T-helper 2 cell treated with Interferon-gamma antibody and Interleukin-4, amounts not matched to agents 5 μg/mL and 100 μg/mL, for 36 hours (primary cell): ENCODE data around the gene WASF2.
"Not testable (repeated sequence)": the region's sequence is repeated elsewhere in the genome, so short reads cannot be mapped to it uniquely, and the experiment has no call there.

ENCODE experiments used
- DNase-seq: peaks from one replicate; pipeline ENCODE4 v3.0.0; 2021; ENCODE audit warnings: low spot score
- H3K27ac Mint-ChIP-seq: one replicate; pipeline ENCODE4 v1.8.0; 2021; ENCODE audit warnings: mild to moderate bottlenecking, mixed read lengths
- H3K27me3 Mint-ChIP-seq: one replicate; pipeline ENCODE4 v1.8.0; 2021; ENCODE audit warnings: low read depth, mixed read lengths
- H3K36me3 Mint-ChIP-seq: one replicate; pipeline ENCODE4 v1.8.0; 2021; ENCODE audit warnings: low read depth, mixed read lengths
- H3K4me1 Mint-ChIP-seq: one replicate; pipeline ENCODE4 v1.8.0; 2021; ENCODE audit warnings: low read depth, mixed read lengths
- H3K4me3 Mint-ChIP-seq: one replicate; pipeline ENCODE4 v1.8.0; 2022; ENCODE audit warnings: mild to moderate bottlenecking, moderate library complexity, mixed read lengths
- H3K9me3 Mint-ChIP-seq: one replicate; pipeline ENCODE4 v1.8.0; 2021; ENCODE audit warnings: mixed read lengths

The WASF2 gene

DNA sequence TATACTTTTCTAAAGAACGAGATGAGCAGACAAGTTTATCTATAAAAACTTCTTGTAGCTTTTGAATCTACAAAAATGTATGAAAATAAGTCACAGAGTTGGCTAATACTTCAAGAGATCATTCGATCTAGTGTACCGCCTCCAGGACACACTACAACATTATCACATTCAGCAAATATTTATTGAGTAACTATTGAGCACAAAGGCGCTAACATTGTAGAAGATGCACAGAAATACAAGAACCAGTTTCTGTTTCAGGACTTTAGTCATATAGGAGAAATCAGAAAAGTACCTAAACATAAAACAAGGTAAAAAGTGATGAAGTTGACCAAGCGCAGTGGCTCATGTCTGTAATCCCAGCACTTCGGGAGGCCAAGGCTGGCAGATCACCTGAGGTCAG is 20.6 kb downstream of the WASF2 start:
- Mint-ChIP-seq H3K27me3 (no peaks in the 10 kb centered on the region), H3K9me3 (no peaks in the 10 kb centered on the region), H3K4me3 (no peak overlapping the region), H3K27ac (no peak overlapping the region), H3K36me3 (peaks cover 25% of the 10 kb centered on the region), H3K4me1 (peaks cover 28% of the 10 kb centered on the region)
- no peak for DNase-seq

DNA sequence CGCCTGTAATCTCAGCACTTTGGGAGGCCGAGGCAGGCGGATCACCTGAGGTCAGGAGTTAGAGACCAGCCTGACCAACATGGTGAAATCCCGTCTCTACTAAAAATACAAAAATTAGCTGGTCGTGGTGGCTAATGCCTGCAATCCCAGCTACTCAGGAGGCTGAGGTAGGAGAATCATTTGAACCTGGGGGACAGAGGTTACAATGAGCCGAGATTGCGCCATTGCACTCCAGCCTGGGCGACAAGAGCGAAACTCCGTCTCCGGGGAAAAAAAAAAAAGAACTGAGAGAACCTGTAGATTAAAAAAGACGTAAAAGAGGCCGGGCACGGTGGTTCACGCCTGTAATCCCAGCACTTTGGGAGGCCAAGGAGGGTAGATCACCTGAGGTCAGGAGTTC is 21.6 kb downstream of the WASF2 start:
- Mint-ChIP-seq H3K36me3 (peaks cover 23% of the 10 kb centered on the region), H3K27ac (peak overlapping the region; percentile 15), H3K4me1 (peaks cover 19% of the 10 kb centered on the region)
- not testable (repeated sequence) for H3K9me3 Mint-ChIP-seq, DNase-seq, H3K4me3 Mint-ChIP-seq, H3K27me3 Mint-ChIP-seq

DNA sequence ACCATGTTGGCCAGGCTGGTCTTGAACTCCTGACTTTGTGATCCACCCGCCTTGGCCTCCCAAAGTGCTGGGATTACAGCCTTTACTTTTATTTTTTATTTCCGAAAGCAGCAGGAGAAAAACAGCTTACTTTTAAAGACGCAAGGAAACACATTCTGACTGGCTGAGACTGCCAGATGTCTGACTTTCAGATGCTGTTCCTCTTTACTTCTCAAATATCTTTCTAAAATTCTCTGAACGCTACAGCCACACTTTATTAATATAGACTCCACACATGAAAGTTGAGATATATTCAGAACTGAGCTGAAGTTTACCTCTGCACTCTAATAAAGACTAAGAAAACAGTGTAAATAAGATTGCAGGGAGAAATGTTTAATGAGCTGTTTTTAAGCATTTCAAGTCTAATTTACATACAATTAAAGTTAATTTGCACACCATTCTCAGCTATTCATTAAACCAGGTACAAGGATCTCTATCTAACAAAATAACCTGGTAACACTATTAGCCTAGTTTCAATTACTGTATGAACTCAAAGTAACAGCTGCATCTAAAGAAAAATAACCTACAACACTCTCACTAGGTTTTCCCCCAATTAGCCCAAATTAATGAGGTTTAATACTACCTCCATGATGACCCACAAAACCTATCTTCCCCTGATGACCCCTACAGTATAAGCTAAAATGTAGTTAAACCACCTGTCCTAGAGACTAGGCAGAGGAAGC is 24.9 kb downstream of the WASF2 start:
- H3K4me3 Mint-ChIP-seq: no peak overlapping the region
- peaks cover 17% of the 10 kb centered on the region for H3K4me1 Mint-ChIP-seq
- no peak overlapping the region for H3K27ac Mint-ChIP-seq

DNA sequence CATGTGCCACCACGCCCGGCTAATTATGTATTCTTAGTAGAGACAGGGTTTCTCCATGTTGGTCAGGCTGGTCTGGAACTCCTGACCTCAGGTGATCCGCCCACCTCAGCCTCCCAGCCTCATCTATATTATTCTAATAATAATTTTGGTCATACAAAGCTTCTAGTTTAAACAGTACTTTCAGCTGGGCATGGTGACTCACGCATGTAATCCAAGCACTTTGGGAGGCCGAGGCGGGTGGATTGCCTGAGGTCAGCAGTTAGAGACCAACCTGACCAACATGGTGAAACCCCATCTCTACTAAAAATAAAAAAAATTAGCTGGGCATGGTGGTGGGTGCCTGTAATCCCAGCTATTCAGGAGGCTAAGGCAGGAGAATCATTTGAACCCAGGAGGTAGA is 26.1 kb downstream of the WASF2 start:
- H3K4me3 Mint-ChIP-seq, H3K27me3 Mint-ChIP-seq, H3K9me3 Mint-ChIP-seq, H3K27ac Mint-ChIP-seq, H3K4me1 Mint-ChIP-seq, DNase-seq: not testable (repeated sequence)
- peaks cover 13% of the 10 kb centered on the region for H3K36me3 Mint-ChIP-seq

More for the DNA sequence above, 24.9 kb downstream of the WASF2 start:
- H3K27me3 Mint-ChIP-seq: no peaks in the 10 kb centered on the region
- no peaks in the 10 kb centered on the region for H3K9me3 Mint-ChIP-seq
- H3K36me3 Mint-ChIP-seq: peaks cover 22% of the 10 kb centered on the region
- no peak for DNase-seq

DNA sequence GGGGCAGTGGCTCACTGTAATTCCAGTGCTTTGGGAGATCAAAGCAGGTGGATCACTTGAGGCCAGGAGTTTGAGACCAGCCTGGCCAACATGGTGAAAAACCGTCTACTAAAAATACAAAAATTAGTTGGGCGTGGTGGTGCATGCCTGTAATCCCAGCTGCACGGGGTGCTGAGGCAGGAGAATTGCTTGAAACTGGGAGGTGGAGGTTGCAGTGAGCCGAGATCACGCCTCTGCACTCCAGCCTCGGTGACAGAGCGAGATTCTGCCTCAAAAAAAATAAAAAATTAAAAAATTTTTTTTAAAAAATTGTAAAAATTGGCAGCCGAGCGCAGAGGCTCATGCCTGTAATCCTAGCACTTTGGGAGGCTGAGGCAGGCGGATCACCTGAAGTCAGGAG is 31.4 kb downstream of the WASF2 start:
- H3K4me3 Mint-ChIP-seq, H3K27me3 Mint-ChIP-seq, DNase-seq, H3K9me3 Mint-ChIP-seq, H3K27ac Mint-ChIP-seq, H3K36me3 Mint-ChIP-seq: not testable (repeated sequence)
- H3K4me1 Mint-ChIP-seq: peaks cover 28% of the 10 kb centered on the region

DNA sequence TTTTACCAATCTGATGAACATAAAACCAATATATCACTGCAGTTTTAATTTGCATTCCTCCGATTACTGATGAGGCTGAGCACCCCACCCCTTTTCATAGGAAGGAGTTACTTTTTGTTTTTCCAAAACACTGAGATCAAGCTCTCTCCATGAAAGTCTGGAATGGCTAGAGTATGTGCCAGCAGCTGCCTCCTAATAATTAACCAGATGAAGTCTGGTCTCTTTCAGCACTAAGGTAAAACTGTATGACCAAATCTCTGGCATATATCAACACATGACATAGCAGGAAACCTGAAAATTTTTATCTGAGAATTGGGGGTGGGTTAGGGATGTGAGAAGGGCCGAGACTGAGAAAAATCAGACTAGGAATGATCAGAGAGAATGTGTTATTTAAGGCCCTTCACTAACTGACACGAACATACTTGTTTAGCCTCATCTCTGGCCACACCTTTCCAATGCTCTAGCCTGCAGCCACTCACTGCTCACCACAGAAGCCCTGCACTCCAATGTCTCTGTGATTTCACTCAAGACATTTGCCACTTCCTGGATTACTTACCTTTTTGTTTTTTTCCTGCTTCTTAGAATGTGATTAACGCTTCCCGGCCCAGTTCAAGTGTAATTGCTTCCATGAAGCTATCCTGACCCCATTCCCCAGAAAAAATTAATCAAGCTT is 34.7 kb downstream of the WASF2 start:
- peaks cover 34% of the 10 kb centered on the region for H3K4me1 Mint-ChIP-seq
- H3K27me3 Mint-ChIP-seq: no peaks in the 10 kb centered on the region
- peak overlapping the region; percentile 51 for H3K4me3 Mint-ChIP-seq

DNA sequence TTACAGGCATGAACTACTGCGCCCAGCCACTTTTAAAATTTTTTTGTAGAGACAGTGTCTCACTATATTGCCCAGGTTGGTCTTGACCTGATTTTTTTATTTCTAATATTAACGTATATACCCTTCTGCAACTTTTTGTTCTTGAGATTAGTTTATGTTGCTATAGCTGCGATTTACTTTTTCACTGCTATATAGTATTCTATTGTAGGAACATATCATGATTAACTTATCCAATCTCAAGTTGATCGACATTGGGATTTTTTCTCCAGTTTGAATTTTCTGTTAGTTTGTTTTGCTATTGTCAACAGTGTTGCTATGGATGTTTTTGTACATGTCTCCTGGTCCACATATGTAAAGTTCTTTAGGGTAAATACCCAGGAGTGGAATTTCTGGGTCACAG is 35.4 kb downstream of the WASF2 start:
- H3K27me3 Mint-ChIP-seq: no peaks in the 10 kb centered on the region
- H3K27ac Mint-ChIP-seq: no peak overlapping the region
- no peak for DNase-seq
- H3K4me1 Mint-ChIP-seq: peaks cover 31% of the 10 kb centered on the region
- no peaks in the 10 kb centered on the region for H3K9me3 Mint-ChIP-seq
- H3K4me3 Mint-ChIP-seq: no peak overlapping the region
- H3K36me3 Mint-ChIP-seq: peaks cover 16% of the 10 kb centered on the region

More for the DNA sequence above, 34.7 kb downstream of the WASF2 start:
- peak; percentile 13 for DNase-seq
- Mint-ChIP-seq H3K9me3 (no peaks in the 10 kb centered on the region), H3K27ac (peak overlapping the region; percentile 73), H3K36me3 (peaks cover 16% of the 10 kb centered on the region)

DNA sequence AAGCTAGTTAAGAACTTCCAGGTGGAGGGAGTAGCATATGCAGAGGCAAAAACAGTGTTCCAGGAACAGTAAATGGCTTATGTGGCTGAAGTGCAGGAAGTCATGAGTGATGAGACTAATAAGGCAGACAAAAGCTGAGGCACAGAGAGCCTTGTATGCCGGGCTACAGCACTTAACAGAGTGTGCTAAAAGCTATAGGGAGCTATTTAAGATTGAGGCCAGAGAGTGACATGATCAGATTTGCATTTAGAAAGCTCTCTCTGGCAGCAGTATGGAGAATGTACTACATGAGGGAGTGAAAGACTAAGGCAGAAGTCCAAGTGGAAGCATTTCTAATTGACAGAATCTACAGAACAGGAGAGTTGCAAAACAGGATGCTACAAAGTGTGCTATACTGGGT is 38.6 kb downstream of the WASF2 start:
- peak overlapping the region; percentile 7 for H3K27ac Mint-ChIP-seq
- H3K36me3 Mint-ChIP-seq: peaks cover 35% of the 10 kb centered on the region
- peaks cover 35% of the 10 kb centered on the region for H3K4me1 Mint-ChIP-seq
- no peaks in the 10 kb centered on the region for H3K27me3 Mint-ChIP-seq
- no peaks in the 10 kb centered on the region for H3K9me3 Mint-ChIP-seq
- DNase-seq: no peak
- no peak overlapping the region for H3K4me3 Mint-ChIP-seq

DNA sequence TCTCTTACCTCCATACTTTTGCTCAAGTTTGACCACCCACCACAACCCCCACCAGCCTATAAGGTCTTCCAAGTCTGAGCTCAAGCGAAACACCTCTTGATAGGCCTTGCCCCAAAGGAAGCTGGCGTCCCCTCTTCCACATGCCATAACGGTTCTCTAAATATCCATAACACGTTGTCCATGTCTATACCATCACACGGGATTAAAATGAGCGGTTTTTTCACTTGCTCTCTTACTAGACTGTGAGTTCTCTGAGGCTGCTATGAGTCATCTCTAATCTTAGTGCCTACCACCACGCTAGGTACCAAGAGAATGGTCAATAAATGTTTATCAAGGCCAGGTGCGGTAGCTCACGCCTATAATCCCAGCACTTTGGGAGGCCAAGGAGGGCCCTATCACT is 41.0 kb downstream of the WASF2 start:
- DNase-seq: no peak
- no peaks in the 10 kb centered on the region for H3K9me3 Mint-ChIP-seq
- peaks cover 36% of the 10 kb centered on the region for H3K4me1 Mint-ChIP-seq
- no peak overlapping the region for H3K4me3 Mint-ChIP-seq
- peaks cover 28% of the 10 kb centered on the region for H3K36me3 Mint-ChIP-seq
- H3K27me3 Mint-ChIP-seq: no peaks in the 10 kb centered on the region
- no peak overlapping the region for H3K27ac Mint-ChIP-seq

DNA sequence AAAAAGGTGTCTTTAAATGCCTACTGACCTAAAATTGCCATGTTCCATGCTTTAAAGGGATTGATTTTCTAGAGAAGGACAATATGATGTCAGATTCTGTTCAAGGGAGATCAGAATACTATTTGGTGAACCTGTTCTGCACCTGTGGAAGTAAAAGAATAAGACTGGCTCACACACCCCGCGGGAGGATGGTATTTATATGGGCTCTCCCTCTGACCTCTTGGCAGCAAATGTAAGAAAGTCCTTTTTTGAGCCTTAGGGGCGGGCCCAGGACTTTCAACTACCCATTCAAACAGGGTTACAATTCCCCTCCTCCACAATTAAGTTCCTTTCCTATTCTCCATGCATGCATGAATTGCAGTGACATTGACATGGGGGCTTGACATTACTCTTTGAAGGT is 42.1 kb downstream of the WASF2 start:
- no peaks in the 10 kb centered on the region for H3K27me3 Mint-ChIP-seq
- no peaks in the 10 kb centered on the region for H3K9me3 Mint-ChIP-seq
- H3K27ac Mint-ChIP-seq: no peak overlapping the region
- peaks cover 36% of the 10 kb centered on the region for H3K4me1 Mint-ChIP-seq
- no peak for DNase-seq
- no peak overlapping the region for H3K4me3 Mint-ChIP-seq
- peaks cover 28% of the 10 kb centered on the region for H3K36me3 Mint-ChIP-seq

DNA sequence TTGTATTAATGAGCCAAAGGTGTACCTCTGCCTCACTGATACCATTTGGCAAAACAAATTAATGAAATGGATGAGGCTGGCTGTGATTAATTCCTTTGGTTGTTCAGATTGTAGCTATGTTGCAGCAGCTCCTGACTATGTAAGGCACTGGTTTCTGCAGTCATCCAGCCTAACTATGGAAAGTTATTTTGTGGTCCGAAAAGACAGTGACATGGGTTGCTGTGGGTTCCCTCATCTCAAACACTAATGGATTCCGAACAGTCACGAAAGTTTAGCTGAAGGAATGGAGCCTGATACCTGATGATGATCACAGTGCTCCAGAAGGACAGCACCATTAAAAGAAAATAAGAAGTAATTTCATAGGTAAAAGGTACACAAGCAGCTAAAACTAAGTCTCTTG is 42.6 kb downstream of the WASF2 start:
- no peak overlapping the region for H3K27ac Mint-ChIP-seq
- H3K4me3 Mint-ChIP-seq: no peak overlapping the region
- H3K36me3 Mint-ChIP-seq: peaks cover 28% of the 10 kb centered on the region
- no peaks in the 10 kb centered on the region for H3K27me3 Mint-ChIP-seq
- H3K4me1 Mint-ChIP-seq: peaks cover 36% of the 10 kb centered on the region
- no peak for DNase-seq
- H3K9me3 Mint-ChIP-seq: no peaks in the 10 kb centered on the region

DNA sequence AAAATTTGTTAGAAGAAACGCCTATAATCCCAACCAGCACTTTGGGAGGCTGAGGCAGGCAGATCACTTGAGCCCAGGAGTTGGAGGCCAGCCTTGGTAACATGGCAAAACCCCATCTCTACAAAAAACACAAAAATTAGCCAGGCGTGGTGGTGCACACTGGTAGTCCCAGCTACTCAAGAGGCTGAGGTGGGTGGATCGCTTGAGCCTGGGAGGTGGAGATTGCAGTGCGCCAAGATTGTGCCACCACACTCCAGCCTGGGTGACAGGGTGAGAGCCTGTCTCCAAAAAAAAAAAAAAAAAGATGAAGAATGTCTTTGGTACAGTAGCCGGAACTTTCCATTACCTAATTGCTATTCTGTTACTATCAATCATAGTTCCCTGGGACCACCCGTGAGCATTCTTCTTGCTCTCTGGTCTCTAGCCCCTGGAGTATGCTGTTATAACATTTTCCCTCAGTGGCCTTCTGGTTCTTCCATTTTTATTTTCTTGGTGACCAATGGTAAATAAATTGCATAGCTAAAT is 43.4 kb downstream of the WASF2 start:
- Mint-ChIP-seq H3K4me3 (no peak overlapping the region), H3K36me3 (peaks cover 28% of the 10 kb centered on the region), H3K27ac (no peak overlapping the region), H3K9me3 (no peaks in the 10 kb centered on the region), H3K4me1 (peaks cover 33% of the 10 kb centered on the region), H3K27me3 (no peaks in the 10 kb centered on the region)
- no peak for DNase-seq

DNA sequence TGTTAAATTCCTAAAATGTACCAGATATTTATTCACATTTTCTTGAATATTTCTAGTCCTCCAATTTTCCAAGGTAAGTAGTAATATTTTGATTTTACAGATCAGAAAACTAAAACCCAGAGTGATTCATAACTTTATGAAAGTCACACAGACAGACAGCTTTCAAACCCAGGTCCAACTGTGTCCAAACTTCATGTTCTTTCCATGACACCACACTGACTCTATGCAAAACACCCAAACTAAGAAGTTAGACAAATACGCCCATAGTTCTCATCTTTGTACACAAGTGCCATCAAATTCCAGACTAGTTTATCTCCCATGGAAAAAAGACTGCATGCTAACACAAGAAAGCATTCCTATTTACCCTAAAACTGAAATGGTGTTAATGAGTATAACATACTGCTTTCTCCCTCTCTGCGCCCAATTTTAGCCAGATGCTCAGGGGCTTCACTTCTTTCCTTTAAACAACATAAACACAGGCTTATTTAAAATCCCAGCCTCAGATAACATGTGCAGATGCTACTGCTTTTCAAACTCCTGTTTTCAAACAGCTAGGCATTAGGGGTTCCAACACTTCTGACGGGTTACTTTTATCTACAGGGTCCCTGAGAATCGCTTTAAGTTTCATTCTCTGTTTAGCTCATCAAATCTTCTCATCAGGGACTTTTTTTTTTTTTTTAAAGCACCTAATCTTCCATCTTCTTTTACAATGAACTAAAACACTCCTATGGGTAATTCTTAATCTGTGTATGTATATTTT is 44.6 kb downstream of the WASF2 start:
- Mint-ChIP-seq H3K9me3 (no peaks in the 10 kb centered on the region), H3K36me3 (peaks cover 20% of the 10 kb centered on the region), H3K27me3 (no peaks in the 10 kb centered on the region), H3K27ac (peak overlapping the region; percentile 89), H3K4me1 (peaks cover 27% of the 10 kb centered on the region), H3K4me3 (peak overlapping the region; percentile 80)
- peak; percentile 45 for DNase-seq

DNA sequence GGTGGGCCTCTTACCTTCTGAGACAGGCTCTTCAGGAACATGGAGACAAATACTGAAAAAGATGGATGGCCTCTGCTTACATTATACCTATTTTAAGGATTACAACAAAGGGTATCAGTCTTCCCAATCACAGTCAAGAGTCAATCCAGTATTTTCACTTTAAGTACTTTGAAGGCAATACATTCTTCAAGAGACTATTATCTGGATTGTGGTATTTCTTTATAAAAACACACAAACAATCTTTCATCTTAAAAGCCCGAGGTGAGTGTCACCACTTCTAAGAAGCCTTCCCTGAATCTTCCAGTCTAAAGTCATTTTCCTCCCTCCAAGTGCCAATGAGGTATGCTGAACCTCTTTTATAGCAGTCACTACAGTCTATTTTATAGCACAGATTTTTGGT is 45.3 kb downstream of the WASF2 start:
- H3K4me1 Mint-ChIP-seq: peaks cover 27% of the 10 kb centered on the region
- peaks cover 24% of the 10 kb centered on the region for H3K36me3 Mint-ChIP-seq
- H3K4me3 Mint-ChIP-seq: peak overlapping the region; percentile 80
- H3K27me3 Mint-ChIP-seq: no peaks in the 10 kb centered on the region
- DNase-seq: no peak
- H3K27ac Mint-ChIP-seq: peak overlapping the region; percentile 89
- no peaks in the 10 kb centered on the region for H3K9me3 Mint-ChIP-seq
